PFSK-1 (cell line): ENCODE results near the gene IRF2.

Experiments used
- POLR2AphosphoS5 ChIP-seq: IDR thresholded peaks from 2 replicates; pipeline ENCODE4 v1.6.1; 2012; ENCODE audit warnings: low read depth, mild to moderate bottlenecking, control low read depth, low read length, moderate library complexity
- TAF1 ChIP-seq: IDR thresholded peaks from 2 replicates; pipeline ENCODE4 v1.6.1; 2012; ENCODE audit warnings: low read length, control low read depth, borderline replicate concordance; ENCODE audit not compliant: insufficient read depth
- TF ChIP-seq, protein P1 (sequence below), 2 experiments: IDR thresholded peaks; 2 replicates each; pipeline versions ENCODE4 v1.6.1 to v1.8.0; 2011 to 2012; ENCODE audit warnings: low read depth in 2 of 2, low read length in 2 of 2, control low read depth in 1 of 2, inconsistent platforms in 1 of 2, mild to moderate bottlenecking in 1 of 2, moderate library complexity in 1 of 2; ENCODE audit not compliant: insufficient read depth in 1 of 2

DNA sequence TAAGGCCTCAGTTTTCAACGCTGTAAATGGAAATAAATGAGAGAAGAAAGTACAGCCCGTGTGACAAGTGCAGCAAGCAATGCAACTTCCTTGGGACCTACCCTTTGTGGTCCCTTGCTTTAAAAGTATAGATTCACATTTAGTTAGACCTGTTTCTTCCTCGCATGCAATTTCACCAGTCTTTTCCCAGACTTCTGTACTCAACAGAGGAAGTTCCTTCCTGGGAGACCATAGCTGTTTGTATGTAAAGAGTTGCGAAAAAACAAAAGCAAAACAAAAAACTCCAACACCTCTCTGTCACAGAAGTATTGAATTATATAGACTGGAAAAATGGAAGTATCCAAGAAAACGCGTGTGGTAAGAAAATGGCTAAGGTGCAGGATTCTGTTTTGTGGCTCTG lies 1.1 kb upstream of the IRF2 start:
- no peak for TF ChIP-seq POLR2AphosphoS5
- no peak for TF ChIP-seq TAF1
- TF ChIP-seq, protein P1, sequence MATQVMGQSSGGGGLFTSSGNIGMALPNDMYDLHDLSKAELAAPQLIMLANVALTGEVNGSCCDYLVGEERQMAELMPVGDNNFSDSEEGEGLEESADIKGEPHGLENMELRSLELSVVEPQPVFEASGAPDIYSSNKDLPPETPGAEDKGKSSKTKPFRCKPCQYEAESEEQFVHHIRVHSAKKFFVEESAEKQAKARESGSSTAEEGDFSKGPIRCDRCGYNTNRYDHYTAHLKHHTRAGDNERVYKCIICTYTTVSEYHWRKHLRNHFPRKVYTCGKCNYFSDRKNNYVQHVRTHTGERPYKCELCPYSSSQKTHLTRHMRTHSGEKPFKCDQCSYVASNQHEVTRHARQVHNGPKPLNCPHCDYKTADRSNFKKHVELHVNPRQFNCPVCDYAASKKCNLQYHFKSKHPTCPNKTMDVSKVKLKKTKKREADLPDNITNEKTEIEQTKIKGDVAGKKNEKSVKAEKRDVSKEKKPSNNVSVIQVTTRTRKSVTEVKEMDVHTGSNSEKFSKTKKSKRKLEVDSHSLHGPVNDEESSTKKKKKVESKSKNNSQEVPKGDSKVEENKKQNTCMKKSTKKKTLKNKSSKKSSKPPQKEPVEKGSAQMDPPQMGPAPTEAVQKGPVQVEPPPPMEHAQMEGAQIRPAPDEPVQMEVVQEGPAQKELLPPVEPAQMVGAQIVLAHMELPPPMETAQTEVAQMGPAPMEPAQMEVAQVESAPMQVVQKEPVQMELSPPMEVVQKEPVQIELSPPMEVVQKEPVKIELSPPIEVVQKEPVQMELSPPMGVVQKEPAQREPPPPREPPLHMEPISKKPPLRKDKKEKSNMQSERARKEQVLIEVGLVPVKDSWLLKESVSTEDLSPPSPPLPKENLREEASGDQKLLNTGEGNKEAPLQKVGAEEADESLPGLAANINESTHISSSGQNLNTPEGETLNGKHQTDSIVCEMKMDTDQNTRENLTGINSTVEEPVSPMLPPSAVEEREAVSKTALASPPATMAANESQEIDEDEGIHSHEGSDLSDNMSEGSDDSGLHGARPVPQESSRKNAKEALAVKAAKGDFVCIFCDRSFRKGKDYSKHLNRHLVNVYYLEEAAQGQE (IDR thresholded peaks at IDR 0.05; ENCODE audit: insufficient read depth in 1 of 2, low read depth in 2 of 2, low read length in 2 of 2): no peak
